ENCODE results near the gene SBK2.

- TF ChIP-seq TEAD4 (IDR thresholded peaks at IDR 0.05) (peak; percentile 51; the same call in 1 of the 2 replicates), CREB1 (IDR thresholded peaks at IDR 0.05; ENCODE audit: low read depth) (no peak), CEBPB (IDR thresholded peaks at IDR 0.05) (no peak)
Observed at GRCh38 chr19:55549500-55550320, 12.8 kb upstream of the SBK2 start.

Data from Ishikawa (cell line).